HepG2 (cell line): ENCODE data around the gene CKAP5. TPM values are rescaled to one million over a fixed set of nuclear protein-coding genes. Genes with fewer than 3 reads are reported as not detected.

Experiments used
- ATAD3A ChIP-seq: sonication (generic); formaldehyde crosslinking; IDR thresholded peaks from 2 replicates; pipeline ENCODE4 v1.4.0; 2020; ENCODE audit warnings: missing genetic modification reagents
- ELF3 ChIP-seq: IDR thresholded peaks from 2 replicates; pipeline ENCODE4 v1.6.1; 2016; ENCODE audit warnings: missing genetic modification reagents, missing compliant biosample characterization
- ETV5 ChIP-seq: IDR thresholded peaks from 2 replicates; pipeline ENCODE4 v1.6.1; 2018; ENCODE audit warnings: missing biosample characterization, missing genetic modification reagents, inconsistent platforms, borderline replicate concordance
- FOXA3 ChIP-seq: IDR thresholded peaks from 2 replicates; pipeline ENCODE4 v1.6.1; 2016; ENCODE audit warnings: missing genetic modification reagents, missing compliant biosample characterization
- FOXP4 ChIP-seq: sonication (generic); formaldehyde crosslinking; IDR thresholded peaks from 2 replicates; pipeline ENCODE4 v1.4.0; 2020; ENCODE audit warnings: missing genetic modification reagents
- GATAD2A ChIP-seq: IDR thresholded peaks from 2 replicates; pipeline ENCODE4 v1.6.1; 2016
- GFI1 ChIP-seq: sonication (generic); formaldehyde crosslinking; IDR thresholded peaks from 2 replicates; pipeline ENCODE4 v1.5.0; 2020; ENCODE audit warnings: missing genetic modification reagents, mild to moderate bottlenecking, borderline replicate concordance
- NR2F2 ChIP-seq: IDR thresholded peaks from 2 replicates; pipeline ENCODE4 v1.6.1; 2012; ENCODE audit warnings: low read depth, inconsistent platforms, borderline replicate concordance
- NR2F6 ChIP-seq, 2 experiments: IDR thresholded peaks; 2 replicates each; pipeline ENCODE4 v1.6.1; 2016; ENCODE audit warnings: antibody characterized with exemption in 1 of 2, mild to moderate bottlenecking in 1 of 2
- SNAPC4 ChIP-seq: sonication (generic); formaldehyde crosslinking; IDR thresholded peaks from 2 replicates; pipeline ENCODE4 v1.4.0; 2020; ENCODE audit warnings: mild to moderate bottlenecking, missing genetic modification reagents
- SSRP1 ChIP-seq: IDR thresholded peaks from 2 replicates; pipeline ENCODE4 v1.6.1; 2016; ENCODE audit warnings: control low read depth
- ZC3H13 ChIP-seq: sonication (generic); formaldehyde crosslinking; IDR thresholded peaks from 2 replicates; pipeline ENCODE4 v1.8.1; 2023; ENCODE audit warnings: mild to moderate bottlenecking, missing genetic modification reagents, moderate library complexity
- ZC3H4 ChIP-seq: sonication (generic); formaldehyde crosslinking; IDR thresholded peaks from 2 replicates; pipeline ENCODE4 v1.4.0; 2020; ENCODE audit warnings: missing genetic modification reagents, borderline replicate concordance
- ZNF275 ChIP-seq: sonication (generic); formaldehyde crosslinking; IDR thresholded peaks from 2 replicates; pipeline ENCODE4 v1.8.0; 2022; ENCODE audit warnings: missing genetic modification reagents, mild to moderate bottlenecking, inconsistent platforms, borderline replicate concordance
- ZNF33A ChIP-seq: sonication (generic); formaldehyde crosslinking; IDR thresholded peaks from 2 replicates; pipeline ENCODE4 v1.5.1; 2020; ENCODE audit warnings: missing genetic modification reagents, mild to moderate bottlenecking, moderate library complexity, borderline replicate concordance
- ZNF441 ChIP-seq: sonication (generic); formaldehyde crosslinking; IDR thresholded peaks from 2 replicates; pipeline ENCODE4 v1.7.0; 2021; ENCODE audit warnings: missing genetic modification reagents, borderline replicate concordance
- ZNF501 ChIP-seq: sonication (generic); formaldehyde crosslinking; IDR thresholded peaks from 2 replicates; pipeline ENCODE4 v1.5.1; 2020; ENCODE audit warnings: mild to moderate bottlenecking, moderate library complexity, missing genetic modification reagents
- ZNF678 ChIP-seq: sonication (generic); formaldehyde crosslinking; IDR thresholded peaks from 2 replicates; pipeline ENCODE4 v1.4.0; 2020; ENCODE audit warnings: mild to moderate bottlenecking, missing genetic modification reagents
- ZNF790 ChIP-seq: sonication (generic); formaldehyde crosslinking; IDR thresholded peaks from 2 replicates; pipeline ENCODE4 v1.8.0; 2022; ENCODE audit warnings: missing genetic modification reagents, mild to moderate bottlenecking, borderline replicate concordance
- polyA plus RNA-seq, 8 experiments: library from polyadenylated mRNA; depleted of rRNA in 3 of 8; stranded (reverse) in 7 of 8; unstranded in 1 of 8; fragments of >200 nt; fragmentation: Illumina TruSeq in 4 of 8; extraction: Trizol in 4 of 8; gene quantifications; 2 replicates each; pipeline versions ENCODE4 v1.2.1 to v1.2.3, GENCODE V29; 2011 to 2016; ENCODE audit warnings: low read depth in 4 of 8, missing spikeins in 1 of 8, mixed read lengths in 1 of 8; ENCODE audit not compliant: insufficient read depth in 1 of 8
- total RNA-seq, 5 experiments: library from RNA; depleted of rRNA; stranded (reverse); fragments of >200 nt; fragmentation: Illumina TruSeq; extraction: Trizol; gene quantifications; 2 replicates each; pipeline ENCODE4 v1.2.3, GENCODE V29; 2016; ENCODE audit warnings: low read depth in 1 of 5

Gene CKAP5
- total and polyA plus RNA-seq, 2 of the 13 experiments (the other 11 are each of a cell fraction or from before 2014, with no cell fraction given): 79.2 to 103 TPM

GRCh38 chr11:46718155-46719019 is 127.7 kb downstream of the CKAP5 start (continued):
- TF ChIP-seq SNAPC4 (CRISPR knock-in tag): no peak
- peak; percentile 94 for TF ChIP-seq FOXP4 (CRISPR knock-in tag)
- TF ChIP-seq GFI1 (CRISPR knock-in tag): peak; percentile 90
- TF ChIP-seq ZNF790 (CRISPR knock-in tag): 0 out of 2 replicates have a peak, but pooled peaks have one; percentile 1
- TF ChIP-seq ZNF33A (CRISPR knock-in tag): no peak
- TF ChIP-seq ZC3H13 (CRISPR knock-in tag): peak; percentile 75; the same call in 1 of the 2 replicates
- TF ChIP-seq ZNF678 (CRISPR knock-in tag): no peak
- TF ChIP-seq NR2F6 (IDR thresholded peaks at IDR 0.05): peak; percentile 95
- TF ChIP-seq NR2F6 (CRISPR knock-in tag; IDR thresholded peaks at IDR 0.05): peak; percentile 97
- peak; percentile 100 for TF ChIP-seq ETV5 (CRISPR knock-in tag)
- TF ChIP-seq ATAD3A (CRISPR knock-in tag): no peak
- peak; percentile 95 for TF ChIP-seq ELF3
- TF ChIP-seq GATAD2A: peak; percentile 94
- TF ChIP-seq SSRP1 (CRISPR knock-in tag): peak; percentile 55; the same call in 1 of the 2 replicates
- TF ChIP-seq FOXA3 (CRISPR knock-in tag): peak; percentile 96
- TF ChIP-seq ZNF275 (CRISPR knock-in tag): 0 out of 2 replicates have a peak, but pooled peaks have one; percentile 28
- peak; percentile 91 for TF ChIP-seq ZNF501 (CRISPR knock-in tag)
- TF ChIP-seq ZC3H4 (CRISPR knock-in tag): no peak
- peak; percentile 61; the same call in 1 of the 2 replicates for TF ChIP-seq ZNF441 (CRISPR knock-in tag)
- peak; percentile 92 for TF ChIP-seq NR2F2
